HG02938 (cell line): ENCODE data around the gene LAMA5.
A peak's percentile ranks its signal among the peaks of the same experiment; 100 is the strongest.

Source experiments
- ATAC-seq: cut with Tn5 transposase; IDR thresholded peaks from one replicate; pipeline ENCODE4 v1.9.1; 2021; ENCODE audit warnings: mild to moderate bottlenecking, moderate library complexity; ENCODE audit not compliant: unreplicated experiment

The LAMA5 gene

DNA sequence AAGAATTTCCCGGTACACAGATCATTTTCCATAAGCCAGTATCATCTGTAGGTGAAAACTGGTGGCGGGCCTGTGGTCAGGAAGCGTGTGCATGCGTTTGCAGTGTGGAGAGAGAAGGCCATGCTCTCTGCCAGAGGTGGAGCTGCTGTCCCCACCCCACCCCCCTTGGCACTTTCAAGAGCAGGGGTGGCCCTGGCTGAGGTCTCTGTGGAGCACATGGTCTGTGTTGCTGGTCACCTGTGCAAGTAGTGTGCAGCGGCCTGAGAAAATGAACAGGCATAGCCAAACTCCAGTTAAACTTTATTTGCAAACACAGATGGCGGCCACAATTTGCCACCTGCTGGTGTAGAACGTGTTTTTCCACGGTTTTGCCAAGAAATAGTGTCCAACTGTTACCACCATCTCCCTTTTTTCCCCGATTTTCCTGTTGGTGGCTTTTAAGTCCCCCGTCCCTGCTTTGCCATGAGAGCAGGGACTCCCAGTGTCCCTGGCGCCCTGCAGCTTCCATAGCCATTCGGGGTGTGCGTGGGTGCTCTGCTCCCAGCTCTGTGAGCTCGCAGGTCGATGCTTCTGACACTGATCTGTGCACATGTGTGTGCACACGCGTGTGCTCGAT lies 61.9 kb downstream of the LAMA5 start:
- no peak for ATAC-seq

DNA sequence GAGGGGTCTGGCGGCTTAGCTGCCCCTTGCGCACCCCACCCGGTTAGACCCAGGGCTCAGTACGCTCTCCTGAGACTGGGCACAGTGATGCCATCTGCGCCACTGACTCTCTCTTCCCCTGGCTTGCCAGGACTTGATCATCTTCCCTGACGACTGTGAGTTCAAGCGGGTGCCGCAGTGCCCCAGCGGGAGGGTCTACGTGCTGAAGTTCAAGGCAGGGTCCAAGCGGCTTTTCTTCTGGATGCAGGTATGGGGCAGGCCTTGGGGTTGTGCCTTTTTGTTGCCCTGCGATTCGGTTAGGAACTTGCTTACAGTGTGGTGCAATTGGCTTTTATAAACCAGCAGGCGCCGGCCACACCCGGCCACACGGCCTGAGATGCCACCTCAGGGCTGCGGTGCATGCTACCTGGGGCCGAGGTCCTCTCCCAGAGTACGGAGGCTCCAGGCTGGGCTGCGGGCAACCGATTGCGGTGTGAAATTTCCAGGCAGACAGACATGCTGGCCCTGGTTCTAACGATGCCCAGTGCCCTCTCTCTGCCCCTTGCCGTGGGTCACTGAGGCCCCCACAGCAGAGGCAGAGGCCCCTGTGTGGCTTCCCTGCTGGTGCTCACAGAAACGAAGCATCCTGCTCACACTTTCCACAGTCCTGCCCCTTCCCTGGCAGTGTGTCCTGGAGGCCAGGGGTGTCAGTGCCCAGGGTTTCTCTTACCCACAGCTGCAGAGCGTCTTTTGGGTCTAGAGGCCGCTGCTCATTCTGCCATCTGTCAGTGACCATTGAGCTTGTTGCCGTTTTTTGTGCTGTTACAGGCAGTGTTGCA lies 62.6 kb downstream of the LAMA5 start:
- ATAC-seq, result no peak

DNA sequence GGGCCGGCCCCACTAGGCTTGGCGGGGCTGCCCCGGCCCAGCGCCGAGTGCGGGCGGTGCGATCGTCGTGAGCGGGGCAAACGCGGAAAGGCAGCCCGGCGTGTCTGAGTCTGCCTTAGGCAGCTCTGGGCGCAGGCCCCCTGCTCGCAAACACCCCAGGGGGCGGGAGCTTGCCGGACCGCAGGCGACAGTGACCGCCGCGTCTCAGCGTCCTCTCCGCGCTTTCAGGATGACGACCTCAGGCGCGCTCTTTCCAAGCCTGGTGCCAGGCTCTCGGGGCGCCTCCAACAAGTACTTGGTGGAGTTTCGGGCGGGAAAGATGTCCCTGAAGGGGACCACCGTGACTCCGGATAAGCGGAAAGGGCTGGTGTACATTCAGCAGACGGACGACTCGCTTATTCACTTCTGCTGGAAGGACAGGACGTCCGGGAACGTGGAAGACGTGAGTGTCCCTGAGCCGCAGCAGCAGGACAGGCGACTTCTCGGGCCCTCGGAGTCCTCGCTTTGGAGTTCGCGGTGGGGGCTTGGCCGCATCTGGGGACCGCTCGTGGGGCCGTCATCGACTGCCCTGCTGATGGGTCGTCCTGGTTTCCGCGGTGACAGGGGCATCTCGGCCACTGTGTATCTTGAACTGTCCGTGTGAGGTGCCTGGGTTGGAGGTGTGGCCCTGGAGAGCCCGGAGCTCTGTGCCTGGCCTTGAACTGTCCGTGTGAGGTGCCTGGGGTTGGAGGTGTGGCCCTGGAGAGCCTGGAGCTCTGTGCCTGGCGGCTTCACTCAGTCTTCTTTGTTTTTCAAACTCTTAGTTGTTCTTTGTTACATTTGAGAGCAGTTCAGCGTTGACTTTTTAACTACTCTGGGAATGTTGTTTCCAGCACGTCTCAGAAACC lies 63.5 kb downstream of the LAMA5 start:
- ATAC-seq, result no peak

DNA sequence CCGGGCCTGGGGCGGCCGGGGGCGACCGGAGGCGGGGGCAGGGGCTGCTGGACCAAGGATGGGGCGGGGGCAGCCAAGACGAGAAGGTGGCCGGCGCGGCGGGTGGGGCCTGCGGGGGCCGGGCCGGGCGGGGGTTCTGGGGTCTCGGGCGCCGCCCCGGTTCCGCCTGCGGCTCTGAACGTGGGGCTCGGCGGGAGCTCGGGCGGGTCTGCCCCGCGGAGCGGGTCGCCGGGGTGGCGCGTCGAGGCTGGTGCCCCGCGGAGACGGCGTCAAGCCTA lies 64.1 kb downstream of the LAMA5 start:
- no peak for ATAC-seq

DNA sequence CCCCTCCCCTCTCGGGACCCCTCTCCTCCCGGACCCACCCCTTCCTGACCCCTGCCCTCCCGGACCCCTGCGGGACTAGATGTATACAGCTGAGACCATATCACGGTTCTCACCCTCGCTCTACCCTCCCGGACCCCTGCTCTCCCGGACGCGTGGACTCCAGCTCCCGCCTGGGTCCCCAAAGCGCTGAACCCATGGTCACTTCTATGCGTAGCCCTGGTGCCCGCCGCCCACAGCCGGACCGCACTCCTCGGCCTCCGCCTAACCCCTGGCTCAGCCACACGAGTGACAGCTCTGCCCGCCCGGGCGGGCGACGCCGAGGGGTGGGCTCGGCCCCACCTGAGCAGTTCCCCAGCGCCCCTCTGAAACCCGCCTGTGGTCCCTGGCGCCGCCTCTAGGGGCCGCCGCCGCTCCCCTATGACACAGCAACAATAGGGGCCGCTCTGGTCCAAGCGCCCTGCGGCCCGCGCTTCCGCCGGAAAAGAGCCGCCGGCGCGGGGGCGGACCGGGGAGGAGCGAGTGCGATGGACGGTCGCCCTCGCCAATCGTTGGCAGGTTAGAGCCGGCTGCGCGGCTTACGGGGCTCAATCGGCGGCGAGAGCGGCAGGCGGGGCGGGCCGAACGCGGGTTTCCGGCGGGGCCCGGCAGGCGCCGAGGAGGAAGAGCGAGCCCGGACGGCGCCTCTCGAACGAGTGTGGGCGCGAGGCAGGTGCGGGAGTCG lies 64.6 kb downstream of the LAMA5 start, which contains the start of gene ADRM1:
TSS of gene ADRM1 (plus strand) at position 657 of the 721 bp plus-strand sequence. CDS start 572 bp downstream, outside the sequence.
- peak; percentile 80 for ATAC-seq

DNA sequence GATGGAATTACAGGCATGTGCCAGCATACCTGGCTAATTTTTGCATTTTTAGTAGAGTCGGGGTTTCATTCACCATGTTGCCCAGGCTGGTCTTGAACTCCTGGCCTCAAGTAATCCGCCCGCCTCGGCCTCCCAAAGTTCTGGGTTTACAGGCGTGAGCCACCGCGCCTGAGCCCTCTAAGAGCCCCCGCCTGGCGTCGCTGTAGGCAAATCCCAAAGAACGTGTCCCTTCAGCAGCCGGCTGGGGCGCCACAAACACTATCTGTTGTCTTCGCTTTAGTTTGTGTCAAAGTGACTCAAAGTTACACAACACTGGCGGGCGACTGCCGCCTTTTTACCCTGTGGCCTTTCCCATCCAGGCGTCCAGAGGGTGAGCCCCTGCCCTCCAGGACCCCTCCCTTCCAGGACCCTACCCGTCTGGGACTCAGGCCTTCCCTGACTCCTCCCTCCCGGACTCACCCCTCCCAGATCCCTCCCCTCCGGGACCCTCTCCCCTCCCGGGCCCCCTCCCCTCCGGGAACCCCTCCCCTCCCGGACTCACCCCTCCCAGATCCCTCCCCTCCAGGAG lies 65.3 kb downstream of the LAMA5 start:
- ATAC-seq, result peak; percentile 40

DNA sequence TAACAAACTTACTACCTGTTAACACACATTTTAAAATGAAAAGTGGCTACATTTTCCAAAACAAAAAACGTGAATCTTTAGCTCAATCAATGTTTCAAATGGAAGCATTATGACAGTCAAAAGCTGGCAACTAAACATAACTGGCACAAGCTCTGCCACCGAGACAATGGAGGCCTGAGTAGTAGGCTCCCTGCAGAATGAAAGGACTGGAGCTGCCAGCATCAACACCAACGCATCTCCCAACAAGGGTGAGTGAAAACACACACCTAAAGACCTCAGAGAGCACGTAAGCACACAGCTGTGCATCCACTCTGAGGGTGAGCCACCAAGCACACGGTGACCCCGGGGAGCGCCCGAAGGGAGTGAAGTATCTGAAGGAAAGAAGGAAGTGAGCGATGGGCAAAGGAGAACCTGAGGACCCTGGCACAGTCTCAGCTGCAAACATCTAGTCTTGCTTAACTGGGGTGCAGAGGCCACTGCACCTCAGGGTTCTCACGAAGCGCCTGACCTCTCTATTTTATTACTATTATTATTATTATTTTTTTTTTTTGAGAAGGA lies 65.9 kb downstream of the LAMA5 start:
- ATAC-seq, result no peak

DNA sequence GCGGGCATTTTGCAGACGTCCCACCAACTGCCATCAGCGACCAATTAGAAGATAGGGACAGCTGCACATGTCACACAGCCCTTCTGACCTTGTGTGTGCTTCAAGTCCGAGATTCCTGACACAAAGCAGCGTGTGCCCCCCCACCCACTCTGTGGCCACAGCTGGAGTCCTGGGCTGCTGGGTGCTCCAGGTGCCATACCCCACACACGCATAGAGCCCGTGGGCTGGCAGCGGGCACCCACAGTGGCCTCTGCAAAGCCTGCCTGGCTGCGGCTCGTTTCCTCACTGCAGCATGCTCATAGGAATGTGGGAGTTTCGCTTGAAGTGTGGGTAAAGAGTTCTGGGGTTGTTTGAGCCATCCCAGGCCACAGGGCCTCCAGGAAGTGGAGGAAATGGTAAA lies 66.8 kb downstream of the LAMA5 start:
- no peak for ATAC-seq

DNA sequence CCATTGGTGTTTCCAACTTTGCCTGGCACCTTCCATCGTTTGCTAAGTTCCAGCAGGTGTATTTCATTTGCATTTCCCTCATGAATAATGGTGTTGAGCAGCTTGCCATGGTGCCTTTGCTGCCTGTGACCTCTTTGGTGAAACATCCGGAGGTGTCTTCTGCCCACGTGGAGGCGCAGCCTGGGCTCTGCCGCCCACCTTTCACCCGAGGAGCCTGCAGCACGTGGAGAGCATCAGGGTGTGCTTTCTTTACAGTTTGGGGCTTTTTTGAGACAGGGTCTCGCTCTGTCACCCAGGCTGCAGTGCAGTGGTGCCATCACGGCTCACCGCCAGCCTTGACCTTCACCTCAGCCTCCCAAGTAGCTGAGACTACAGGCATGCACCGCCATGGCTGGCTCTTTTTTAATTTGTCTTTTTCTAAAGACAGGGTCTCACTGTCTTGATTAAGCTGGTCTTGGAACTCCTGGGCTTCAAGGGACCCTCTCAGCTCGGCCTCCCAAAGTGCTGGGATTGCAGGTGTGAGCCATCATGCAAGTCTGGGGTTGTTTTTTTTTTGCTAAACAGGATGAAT lies 67.4 kb downstream of the LAMA5 start:
- no peak for ATAC-seq

DNA sequence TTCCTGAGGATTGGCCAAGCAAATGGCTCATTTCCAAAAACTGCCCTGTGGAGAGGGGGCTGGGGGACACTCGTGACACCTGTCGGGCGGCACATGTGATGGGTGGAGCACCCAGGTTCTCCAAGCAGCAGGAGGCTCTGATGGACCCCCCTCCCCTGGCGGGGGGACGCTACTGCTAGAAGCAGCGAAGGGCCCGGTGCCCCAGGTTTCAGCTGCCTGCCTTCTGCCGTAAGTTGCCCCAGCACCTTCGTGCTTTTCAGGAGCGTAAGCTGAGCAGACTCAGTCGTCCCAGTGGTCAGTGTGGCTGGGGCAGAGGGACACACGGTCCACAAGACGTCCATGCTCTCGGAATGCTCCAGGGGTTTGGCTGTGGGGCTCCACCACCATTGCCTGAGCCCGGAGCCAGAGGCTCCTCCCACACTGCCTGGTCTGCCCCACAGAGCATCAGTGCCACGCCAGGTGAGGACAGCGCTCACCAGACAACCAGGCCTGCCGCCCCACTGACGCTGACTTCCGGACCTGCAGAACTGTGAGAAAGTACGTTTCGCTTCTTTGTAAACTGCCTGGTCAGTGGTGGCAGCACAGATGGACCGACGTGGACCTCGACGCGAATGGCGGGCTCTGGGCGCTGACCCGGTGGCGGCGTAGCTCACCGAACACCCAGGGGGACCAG lies 68.4 kb downstream of the LAMA5 start:
- no peak for ATAC-seq

DNA sequence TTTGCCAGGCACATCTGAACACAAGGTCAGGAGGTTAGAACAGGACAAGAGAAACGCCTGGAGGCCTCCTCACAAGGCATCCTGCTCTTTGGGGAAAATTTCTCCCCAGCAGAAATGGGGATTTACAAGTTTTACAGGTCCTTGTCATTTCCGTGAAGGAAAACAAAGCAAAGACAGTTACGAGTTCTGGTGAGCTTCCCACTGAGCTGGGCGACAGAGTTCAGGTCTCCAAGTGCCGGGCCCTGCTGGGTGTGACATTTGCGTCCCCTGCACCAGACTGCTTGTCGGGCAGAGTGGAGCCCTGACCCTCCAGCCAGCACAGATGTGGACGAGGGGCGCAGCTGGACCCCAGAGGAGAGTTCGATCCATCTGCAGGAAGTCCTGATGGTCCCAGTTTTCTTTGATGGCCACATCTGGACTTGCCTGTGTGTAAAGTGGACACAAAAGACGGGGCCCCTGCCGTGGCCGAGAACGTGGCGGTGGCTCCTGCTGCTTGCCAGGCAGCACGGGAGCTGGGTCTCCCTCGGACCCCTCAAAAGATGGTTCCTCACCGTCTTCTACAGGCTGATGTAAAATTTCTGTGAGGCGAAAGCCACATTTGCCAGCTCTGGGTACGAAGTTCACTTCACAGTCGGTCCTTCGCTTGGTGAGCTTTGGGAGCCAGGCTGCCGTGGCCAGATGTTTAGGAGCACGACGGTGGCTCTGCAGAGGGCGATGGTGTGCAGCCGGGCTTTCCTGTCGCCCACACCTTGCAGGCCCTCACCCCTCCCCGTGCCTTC lies 69.5 kb downstream of the LAMA5 start:
- ATAC-seq, result no peak

DNA sequence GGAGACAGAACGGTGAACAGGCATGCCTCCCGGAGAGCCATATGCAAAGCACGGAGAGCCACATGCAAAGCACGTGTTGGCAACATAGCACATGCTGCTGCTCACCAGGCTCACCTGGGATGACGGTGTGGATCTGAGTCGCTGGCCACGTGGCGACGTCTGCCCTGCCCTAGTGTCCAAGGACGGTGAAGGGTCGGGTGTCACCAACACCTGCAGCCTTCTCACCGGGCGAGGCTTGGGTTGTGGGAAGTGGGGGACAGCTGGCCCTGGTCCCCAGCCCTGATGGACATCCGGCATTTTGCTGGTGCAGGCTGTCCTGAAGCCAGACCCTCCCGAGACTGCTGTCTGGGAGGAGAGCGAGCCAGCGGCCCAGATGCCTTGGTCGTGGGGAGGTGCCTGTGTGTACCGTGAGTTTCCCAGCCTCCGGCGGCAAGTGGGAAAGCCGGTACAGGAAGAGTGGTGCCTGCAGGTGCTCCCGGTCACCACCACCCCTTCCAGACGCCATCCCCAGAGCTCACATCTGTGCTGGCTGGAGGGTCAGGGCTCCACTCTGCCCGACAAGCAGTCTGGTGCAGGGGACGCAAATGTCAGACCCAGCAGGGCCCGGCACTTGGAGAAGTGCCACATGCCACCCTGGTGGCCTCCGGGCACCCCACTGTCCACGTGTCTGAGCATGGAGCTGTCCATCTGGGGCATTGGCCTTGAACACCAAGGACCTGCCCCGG lies 70.2 kb downstream of the LAMA5 start:
- ATAC-seq, result no peak

DNA sequence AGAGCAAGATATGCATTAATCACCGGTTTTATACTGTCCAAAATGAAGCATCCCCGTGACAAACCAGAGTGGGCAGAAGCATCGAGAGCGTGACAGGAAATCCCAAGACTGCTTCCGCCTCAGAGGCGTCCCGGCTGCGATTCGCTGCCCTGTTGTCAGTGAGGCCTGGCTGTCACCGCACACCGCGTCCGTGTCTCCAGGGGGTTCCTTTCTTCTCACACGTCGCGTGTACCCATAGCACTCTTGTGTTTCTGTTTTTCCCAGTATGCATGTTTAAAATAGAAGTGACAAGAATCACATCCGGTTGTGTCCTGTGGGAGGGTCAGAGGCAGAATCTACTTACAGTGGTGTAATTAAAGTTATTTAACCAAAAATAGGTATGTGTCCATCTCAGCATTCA lies 72.6 kb downstream of the LAMA5 start:
- ATAC-seq, result no peak

DNA sequence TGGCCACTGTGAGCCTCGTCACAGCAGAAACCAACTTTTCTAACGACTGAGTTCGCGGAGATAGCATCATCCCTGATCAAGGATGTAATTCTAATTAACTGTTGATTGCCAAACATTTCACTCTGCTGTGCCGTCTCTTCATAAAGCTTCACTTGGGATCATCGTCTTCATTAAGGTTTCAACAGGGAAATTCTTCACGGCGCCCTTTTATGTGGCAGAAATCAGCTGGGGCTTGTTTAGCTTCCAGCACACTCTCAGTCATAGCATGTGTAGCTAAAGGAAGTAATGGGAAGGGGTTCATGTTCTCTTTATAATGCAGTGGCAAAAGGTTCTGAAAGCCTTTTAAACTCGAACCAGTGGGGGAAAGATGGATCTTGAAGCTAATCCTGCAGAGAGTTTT lies 73.2 kb downstream of the LAMA5 start:
- no peak for ATAC-seq

DNA sequence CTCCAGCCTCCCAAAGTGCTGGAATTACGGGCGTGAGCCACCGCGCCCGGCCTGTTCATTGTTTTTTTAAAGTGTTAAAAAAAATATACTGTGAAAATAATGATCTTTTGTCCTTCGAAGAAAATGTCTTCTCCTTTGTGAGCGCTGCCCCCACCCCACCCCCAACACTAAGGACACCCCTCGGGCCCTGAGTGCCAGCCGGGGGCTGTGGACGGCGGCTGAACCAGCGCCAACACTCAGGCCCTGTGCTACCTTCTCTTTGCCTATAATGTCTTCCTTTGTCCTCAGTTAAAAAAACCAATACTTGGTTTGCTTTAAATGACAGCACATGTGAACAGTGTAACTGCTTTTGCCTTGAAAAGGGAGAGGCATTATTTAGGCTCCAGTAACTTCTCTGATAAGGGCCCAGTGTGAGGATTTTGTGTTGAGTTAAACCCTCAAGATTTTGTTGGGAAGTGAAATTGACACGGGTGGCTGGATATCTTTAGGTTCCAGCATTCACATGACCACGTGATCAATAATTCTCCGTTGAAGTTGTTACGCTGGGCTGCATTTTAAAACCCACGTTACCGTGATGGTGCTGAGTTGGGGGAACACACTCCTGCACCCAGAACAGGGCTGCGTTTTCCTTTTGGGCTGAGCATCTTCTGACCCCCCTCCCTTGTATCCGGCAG lies 73.9 kb downstream of the LAMA5 start:
- no peak for ATAC-seq

DNA sequence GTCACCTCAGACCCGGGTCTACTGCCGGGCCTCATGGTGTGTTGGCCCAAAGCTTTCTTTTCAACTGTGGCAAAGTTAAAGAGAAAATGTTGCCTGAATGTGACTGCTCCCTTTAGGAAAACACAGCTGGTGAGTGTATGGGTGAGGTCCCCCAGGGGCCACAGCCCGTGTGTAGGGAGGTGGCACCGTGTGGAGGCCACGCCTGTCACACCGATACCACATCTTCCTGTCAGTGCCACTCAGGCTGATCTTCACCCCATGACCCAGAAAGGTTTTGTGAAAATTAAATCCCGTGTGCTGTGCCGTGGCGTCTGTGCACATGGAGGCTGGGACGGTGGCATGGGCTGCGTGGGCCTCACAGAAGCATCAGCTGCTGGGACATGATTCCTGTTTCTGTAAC lies 75.0 kb downstream of the LAMA5 start:
- no peak for ATAC-seq

DNA sequence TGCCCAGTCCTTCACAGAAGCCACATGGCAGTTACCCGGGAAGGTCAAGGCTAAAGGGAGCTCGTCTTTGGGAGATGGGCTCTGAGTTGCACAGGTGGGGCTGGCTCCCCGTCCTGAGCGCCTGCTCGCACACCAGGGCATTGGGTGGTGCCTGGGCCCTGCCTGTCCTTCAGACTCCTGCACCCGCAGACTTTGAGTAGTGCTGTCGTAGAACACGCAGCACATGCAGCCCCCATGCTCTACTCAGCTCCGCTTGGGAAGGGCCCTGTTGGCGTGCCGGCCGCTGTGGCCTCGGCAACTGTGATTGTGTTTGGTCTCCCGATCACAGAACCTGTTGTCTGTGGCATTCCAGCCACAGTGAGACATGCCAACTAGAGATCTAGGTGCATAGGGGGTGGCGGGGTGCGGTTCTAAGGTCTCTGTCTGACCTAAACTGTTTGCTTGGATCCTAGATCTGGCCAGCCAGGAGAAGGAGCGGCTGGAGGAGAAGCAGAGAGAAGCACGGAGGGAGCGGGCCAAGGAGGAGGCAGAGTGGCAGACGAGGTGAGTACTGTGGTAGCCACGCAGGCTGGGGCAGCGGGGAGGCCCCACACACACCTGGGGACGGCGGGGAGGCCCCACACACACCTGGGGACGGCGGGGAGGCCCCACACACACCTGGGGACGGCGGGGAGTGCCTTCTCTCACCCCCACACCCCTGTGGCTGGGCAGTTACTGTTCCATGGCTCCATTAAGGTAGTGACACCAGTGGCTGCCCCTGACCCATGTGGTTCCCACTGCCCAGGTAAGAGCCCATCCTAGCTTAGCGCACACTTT lies 75.7 kb downstream of the LAMA5 start:
- no peak for ATAC-seq
